ENCODE data around the gene CFAP100.

Gene CFAP100

DNA sequence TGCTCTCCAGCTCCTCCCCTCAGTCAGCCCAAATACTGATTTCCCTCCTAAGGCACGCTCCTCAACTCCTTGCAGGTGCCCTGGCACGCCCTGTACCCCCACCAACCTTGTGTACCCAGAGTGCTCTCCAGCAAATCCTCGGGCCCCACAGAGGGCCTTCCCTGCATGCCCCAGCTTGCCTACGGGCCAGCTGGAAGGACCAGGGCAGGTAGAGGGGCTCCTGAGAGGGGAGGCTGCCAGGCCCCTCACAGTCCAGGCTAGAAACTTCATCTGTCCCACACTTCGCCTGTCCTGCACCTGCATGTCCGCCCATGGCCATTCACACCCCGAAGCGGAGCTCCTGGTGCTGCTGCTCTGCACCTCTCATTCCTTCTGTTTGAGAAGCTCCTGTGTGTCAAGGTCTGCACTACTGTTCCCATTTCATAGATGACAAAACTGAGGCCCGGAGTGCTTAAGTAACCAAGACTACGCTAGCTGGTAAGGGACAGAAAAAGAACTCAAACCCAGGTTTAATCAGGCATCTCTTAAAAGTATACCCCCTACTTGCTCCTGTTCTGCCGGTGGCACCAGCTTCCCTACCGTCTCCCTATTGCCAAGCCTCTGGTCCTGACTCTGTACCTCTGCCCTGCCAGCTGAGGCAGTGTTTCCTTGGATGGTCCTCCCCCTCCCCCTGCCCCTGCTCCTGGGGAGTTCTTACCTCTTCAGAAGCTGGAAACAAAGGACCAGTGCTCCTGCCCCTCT lies 45.4 kb downstream of the CFAP100 start:
- no peak overlapping the region for H3K4me3 ChIP-seq (IDR thresholded peaks at IDR 0.05; ENCODE audit: insufficient read depth, low read depth, low read length)
- H3K4me1 ChIP-seq (ENCODE audit: low read depth, poor library complexity, severe bottlenecking) = no peaks in the 10 kb centered on the region
- H3K4me2 ChIP-seq = no peak overlapping the region
- no peaks in the 10 kb centered on the region for H3K36me3 ChIP-seq (ENCODE audit: insufficient read depth)
- H3K27ac ChIP-seq = no peak overlapping the region
- TF ChIP-seq, protein P1, sequence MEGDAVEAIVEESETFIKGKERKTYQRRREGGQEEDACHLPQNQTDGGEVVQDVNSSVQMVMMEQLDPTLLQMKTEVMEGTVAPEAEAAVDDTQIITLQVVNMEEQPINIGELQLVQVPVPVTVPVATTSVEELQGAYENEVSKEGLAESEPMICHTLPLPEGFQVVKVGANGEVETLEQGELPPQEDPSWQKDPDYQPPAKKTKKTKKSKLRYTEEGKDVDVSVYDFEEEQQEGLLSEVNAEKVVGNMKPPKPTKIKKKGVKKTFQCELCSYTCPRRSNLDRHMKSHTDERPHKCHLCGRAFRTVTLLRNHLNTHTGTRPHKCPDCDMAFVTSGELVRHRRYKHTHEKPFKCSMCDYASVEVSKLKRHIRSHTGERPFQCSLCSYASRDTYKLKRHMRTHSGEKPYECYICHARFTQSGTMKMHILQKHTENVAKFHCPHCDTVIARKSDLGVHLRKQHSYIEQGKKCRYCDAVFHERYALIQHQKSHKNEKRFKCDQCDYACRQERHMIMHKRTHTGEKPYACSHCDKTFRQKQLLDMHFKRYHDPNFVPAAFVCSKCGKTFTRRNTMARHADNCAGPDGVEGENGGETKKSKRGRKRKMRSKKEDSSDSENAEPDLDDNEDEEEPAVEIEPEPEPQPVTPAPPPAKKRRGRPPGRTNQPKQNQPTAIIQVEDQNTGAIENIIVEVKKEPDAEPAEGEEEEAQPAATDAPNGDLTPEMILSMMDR (conservative IDR thresholded peaks at IDR 0.05; ENCODE audit: low read depth, low read length) = no peak
- H3K27me3 ChIP-seq (ENCODE audit: insufficient read depth, low read depth) = no peaks in the 10 kb centered on the region
- H4K20me1 ChIP-seq (ENCODE audit: insufficient read depth) = no peaks in the 10 kb centered on the region
- H2AFZ ChIP-seq (ENCODE audit: low read depth) = no peak overlapping the region
- H3K9ac ChIP-seq = no peak overlapping the region
- no peaks in the 10 kb centered on the region for H3K79me2 ChIP-seq (ENCODE audit: insufficient read depth, low read depth)

GRCh38 chr3:126440709-126440995 lies 45.9 kb downstream of the CFAP100 start:
- Histone ChIP-seq H2AFZ (ENCODE audit: low read depth) (no peak overlapping the region), H3K4me3 (IDR thresholded peaks at IDR 0.05; ENCODE audit: insufficient read depth, low read depth, low read length) (no peak overlapping the region), H3K9ac (no peak overlapping the region), H3K79me2 (ENCODE audit: insufficient read depth, low read depth) (no peaks in the 10 kb centered on the region), H3K27ac (no peak overlapping the region), H4K20me1 (ENCODE audit: insufficient read depth) (no peaks in the 10 kb centered on the region), H3K36me3 (ENCODE audit: insufficient read depth) (no peaks in the 10 kb centered on the region), H3K4me1 (ENCODE audit: low read depth, poor library complexity, severe bottlenecking) (no peaks in the 10 kb centered on the region), H3K27me3 (ENCODE audit: insufficient read depth, low read depth) (no peaks in the 10 kb centered on the region), H3K4me2 (no peak overlapping the region)
- TF ChIP-seq, protein P1 (conservative IDR thresholded peaks at IDR 0.05; ENCODE audit: low read depth, low read length) = no peak

DNA sequence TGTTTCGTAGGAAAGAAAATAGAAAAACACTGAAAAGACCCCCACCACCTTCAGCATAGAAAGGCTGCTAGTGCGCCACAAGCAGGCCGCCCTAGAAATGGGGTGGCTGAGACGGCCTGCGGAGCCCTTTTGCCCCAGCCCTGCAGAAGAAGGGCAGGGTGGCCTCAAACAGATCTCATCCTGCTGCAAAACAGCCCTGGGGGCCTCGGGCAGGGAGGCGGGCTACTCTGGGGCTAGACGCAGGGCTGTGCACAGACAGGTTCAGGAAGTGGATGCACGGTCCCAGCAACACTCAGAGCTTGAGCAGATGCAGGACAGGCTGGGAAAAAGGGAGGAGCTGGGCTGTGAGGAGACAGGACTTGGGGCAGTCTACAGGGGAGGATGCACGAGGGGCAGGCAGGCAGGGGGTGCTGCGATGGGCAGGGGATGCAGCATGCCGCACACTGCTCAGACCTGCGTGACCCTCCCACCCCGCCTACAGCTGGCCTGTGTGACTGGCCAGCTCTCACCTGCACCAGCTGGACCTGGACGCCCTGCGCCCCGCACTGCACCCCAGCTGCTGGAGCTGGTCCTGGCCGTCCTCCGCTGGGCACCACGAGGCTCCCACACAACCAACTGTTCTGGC lies 46.7 kb downstream of the CFAP100 start:
- no peaks in the 10 kb centered on the region for H3K4me1 ChIP-seq (ENCODE audit: low read depth, poor library complexity, severe bottlenecking)
- no peak overlapping the region for H2AFZ ChIP-seq (ENCODE audit: low read depth)
- H3K27ac ChIP-seq = no peak overlapping the region
- no peaks in the 10 kb centered on the region for H3K27me3 ChIP-seq (ENCODE audit: insufficient read depth, low read depth)
- no peak overlapping the region for H3K4me2 ChIP-seq
- H3K4me3 ChIP-seq (IDR thresholded peaks at IDR 0.05; ENCODE audit: insufficient read depth, low read depth, low read length) = no peak overlapping the region
- no peak overlapping the region for H3K9ac ChIP-seq
- H3K36me3 ChIP-seq (ENCODE audit: insufficient read depth) = no peaks in the 10 kb centered on the region
- TF ChIP-seq, protein P1 (conservative IDR thresholded peaks at IDR 0.05; ENCODE audit: low read depth, low read length) = no peak
- no peaks in the 10 kb centered on the region for H3K79me2 ChIP-seq (ENCODE audit: insufficient read depth, low read depth)
- no peaks in the 10 kb centered on the region for H4K20me1 ChIP-seq (ENCODE audit: insufficient read depth)

GRCh38 chr3:126442094-126442855 lies 47.6 kb downstream of the CFAP100 start:
- Histone ChIP-seq H3K27ac (no peak overlapping the region), H3K27me3 (ENCODE audit: insufficient read depth, low read depth) (no peaks in the 10 kb centered on the region), H3K4me3 (IDR thresholded peaks at IDR 0.05; ENCODE audit: insufficient read depth, low read depth, low read length) (no peak overlapping the region), H3K9ac (no peak overlapping the region), H4K20me1 (ENCODE audit: insufficient read depth) (no peaks in the 10 kb centered on the region), H2AFZ (ENCODE audit: low read depth) (no peak overlapping the region), H3K79me2 (ENCODE audit: insufficient read depth, low read depth) (no peaks in the 10 kb centered on the region), H3K4me2 (no peak overlapping the region), H3K4me1 (ENCODE audit: low read depth, poor library complexity, severe bottlenecking) (no peaks in the 10 kb centered on the region), H3K36me3 (ENCODE audit: insufficient read depth) (no peaks in the 10 kb centered on the region)
- TF ChIP-seq, protein P1 (conservative IDR thresholded peaks at IDR 0.05; ENCODE audit: low read depth, low read length) = no peak
